CD4-positive, alpha-beta T cell treated with Interferon alpha-2 for 1 hour (primary cell): ENCODE measurements around the gene KIF17.
A peak's percentile ranks its signal among the peaks of the same experiment; 100 is the strongest.
"Not testable (repeated sequence)": the region's sequence is repeated elsewhere in the genome, so short reads cannot be mapped to it uniquely, and the experiment has no call there.

Experiments used
- DNase-seq, 2 donors: peaks; one replicate each; pipeline ENCODE4 v3.0.0-alpha.2; 2020 to 2022

The KIF17 gene

DNA sequence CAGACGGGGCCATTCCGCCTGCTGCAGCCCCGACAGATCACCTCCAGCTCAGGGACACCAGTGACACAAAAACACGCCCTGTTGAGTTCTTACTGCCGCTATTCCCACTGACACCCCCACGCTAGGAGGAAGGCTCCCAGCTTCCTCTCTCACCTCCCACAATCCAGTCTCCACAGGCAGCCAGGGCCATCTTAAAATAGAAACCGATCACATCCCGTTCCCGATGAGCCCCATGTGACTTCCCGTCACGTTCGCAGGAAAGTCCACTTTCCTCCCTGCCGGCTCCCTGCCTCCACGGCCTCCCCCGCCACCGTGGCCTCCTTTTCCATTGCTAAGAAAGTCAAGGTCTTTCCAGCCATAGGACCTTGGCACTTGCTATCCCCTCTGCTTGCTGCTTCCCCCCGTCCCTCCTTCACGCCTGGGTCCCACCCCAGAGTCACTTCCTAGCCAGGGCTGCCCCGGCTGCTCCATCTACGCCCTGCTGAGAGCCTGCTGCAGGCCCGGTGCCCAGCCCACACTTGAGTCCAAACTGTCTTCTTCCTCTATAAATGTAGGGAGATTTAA, 32.6 kb downstream of the KIF17 start:
- DNase-seq: no peak

DNA sequence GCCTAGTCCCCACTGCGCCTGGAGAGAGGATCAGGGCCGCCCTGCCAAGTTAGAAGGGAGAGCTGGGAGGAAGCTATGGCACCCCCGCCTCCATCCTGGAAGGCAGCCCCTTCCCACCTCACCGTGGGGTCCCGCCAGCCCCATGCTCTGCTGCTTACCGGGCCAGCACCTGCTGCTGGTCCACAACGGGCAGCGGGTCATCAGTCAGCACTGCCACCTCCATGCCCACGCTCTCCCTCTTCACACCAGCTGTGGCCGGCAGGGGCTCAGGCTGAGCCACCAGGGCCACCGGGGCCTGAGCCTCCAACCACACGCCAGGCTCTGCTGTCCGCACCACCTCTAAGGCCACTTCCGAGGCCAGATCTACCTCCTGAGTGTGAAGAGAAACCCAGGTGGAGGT, 33.2 kb downstream of the KIF17 start:
- no peak for DNase-seq

DNA sequence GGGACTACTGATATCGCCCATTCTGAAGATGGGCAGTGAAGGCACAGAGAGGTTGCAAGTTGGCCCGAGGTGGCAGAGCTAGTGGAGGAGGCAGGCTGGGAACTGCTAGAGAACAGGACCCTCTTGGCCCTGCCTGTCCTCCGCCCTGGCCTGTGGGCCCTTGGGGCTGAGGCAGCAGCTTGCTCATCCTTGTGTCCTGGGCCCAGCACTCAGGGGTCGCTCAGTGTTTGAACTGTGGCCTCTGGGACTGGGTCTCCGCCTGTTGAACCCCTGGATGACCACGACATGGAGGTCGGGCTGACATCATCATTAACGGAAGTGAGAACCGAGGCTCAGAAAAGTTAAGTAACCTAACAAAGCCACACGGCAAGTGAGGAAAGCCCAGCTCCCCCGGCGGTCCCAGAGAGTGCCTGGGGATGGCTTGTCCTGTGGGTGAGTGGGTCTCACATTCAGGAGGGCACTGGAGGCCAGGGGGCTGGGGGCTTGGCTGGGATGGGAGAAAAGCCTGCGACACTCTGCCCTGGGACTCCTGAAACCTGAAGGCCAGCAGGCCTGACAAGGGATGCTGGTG, 33.7 kb downstream of the KIF17 start:
- no peak for DNase-seq

DNA sequence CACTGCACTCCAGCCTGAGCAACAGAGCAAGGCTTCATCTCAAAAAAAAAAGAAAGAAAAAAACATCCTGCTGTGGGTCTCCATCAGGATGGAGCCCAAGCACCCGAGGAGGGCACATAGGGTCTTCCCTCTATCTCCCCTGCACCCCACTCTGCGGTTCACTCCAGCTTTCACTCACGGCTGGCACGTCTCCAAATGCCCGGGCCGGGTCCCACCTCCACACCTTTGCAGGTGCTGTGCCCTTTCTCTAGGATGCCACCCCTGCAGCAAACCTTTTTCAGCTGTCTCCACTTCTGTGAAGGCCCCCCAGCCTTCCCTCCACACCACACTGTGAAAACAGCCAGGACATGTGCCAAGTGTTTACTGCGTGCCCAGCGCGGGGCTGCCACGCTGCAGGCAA, 34.2 kb downstream of the KIF17 start:
- no peak for DNase-seq

DNA sequence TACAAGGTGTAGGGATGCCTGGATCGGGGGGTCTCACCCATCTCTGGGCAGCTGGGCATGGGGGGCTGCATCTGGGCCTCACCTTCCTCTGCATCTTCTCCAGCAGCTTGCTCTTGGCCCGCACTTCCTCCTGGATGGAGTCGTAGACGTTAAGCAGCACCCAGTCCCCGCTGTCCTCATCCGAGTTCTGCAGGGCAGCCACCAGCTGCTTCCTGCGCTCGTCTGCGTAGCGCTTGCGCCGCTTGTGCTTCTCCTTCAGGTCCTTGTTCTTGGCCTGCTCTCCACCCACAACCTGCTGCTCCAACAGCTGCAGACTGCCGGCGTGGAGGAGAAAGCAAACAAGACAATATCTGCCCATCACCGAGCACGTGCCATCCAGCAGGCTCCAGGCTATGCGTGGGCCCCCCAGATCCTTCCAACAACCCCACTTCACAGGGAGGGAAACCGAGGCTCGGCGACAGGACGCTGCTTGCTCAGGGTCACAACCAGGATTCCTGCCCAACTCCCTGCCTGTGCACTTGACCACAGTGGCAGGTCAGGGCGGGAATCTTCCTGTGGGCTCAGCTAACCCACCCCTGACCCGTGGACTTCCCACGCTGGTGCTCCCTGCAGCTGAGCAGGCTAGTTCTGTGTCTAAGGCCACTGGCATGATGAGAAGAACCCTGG, 35.1 kb downstream of the KIF17 start:
- no peak for DNase-seq

DNA sequence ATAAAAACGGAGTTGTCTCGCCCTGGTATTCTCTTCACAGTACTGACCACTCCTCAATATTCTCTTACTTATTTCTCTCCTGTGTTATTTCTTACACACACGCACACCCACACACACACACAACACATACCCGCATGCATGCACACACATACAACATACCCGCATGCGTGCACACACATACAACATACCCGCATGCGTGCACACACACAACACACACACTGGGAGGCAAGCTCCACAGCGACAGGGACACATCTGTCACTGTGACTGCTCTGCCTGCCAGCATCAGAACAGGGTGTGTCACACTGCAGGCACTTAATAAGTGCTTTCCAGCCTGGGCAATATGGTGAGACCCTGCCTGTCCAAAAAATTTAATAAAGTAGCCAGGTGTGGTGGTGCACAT, 35.8 kb downstream of the KIF17 start:
- DNase-seq: no peak

DNA sequence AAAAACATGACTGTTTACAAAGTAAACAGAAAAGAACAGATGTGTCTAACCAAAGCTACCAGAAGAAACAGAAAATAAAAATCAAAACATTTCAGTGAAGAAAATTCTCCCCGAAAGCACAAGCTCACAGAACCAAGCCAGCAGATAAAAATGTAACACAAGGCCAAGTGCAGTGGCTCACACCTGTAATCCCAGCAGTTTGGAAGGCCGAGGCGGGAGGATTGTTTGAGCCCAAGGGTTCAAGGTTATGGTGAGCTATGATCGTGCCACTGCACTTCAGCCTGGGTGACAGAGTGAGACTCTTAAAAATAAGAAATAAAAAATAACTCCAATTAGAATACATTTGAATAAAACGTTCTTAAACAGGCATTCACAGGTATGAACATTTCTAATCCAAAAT, 37.5 kb downstream of the KIF17 start:
- DNase-seq: no peak

DNA sequence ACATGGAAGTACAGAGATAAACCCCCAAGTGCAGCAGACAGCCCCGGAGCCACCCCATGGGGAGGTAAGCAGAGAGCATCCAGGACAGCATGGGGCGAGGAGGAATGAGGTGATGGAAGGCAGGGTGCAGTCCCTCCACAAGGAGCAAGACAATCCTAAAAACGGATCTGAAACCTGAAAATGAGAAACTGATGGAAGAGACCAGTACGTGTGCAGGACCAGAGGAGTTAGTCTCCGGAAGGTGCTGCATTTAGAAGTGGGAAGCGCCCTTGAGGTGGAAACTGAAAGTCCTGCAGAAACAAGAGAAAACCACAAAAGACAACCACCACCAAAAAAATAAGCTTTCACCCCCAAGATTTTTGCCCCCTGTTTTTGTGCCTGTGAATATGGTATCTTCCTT, 39.2 kb downstream of the KIF17 start:
- peak in 1 of 2 donors; percentile 21 for DNase-seq

DNA sequence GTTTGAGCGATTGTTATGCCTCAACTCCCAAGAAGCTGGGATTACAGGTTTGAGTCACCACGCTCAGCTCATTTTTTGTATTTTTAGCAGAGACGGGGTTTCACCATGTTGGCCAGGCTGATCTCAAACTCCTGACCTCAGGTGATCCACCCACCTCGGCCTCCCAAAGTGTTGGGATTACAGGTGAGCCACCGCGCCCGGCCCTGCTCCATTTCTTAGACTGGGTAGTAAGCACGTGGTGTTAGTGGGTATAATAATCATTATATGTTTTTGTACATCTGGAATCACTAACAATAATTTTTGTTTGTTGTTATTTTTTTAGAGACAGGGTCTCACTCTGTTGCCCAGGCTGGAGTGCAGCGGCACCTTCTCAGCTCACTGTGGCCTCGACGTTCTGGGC, 44.2 kb downstream of the KIF17 start:
- DNase-seq: not testable (repeated sequence)

DNA sequence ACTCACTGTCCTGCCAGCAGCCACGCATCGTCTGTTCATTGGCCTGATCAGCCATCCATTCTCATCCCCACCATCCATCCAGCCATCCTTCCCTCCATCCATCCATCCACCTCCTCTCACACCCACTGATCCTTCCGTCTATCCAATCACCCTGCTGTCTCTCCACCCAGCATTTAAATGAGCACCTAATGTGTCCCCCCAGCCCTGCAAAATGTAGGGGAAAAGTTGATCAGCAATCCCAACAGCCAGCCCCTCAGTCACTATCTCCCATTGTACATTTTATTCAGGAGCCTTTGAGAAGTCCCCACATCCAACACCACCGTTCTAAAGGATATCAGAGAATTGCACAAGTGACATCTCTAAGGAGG, 45.6 kb downstream of the KIF17 start:
- DNase-seq: no peak

DNA sequence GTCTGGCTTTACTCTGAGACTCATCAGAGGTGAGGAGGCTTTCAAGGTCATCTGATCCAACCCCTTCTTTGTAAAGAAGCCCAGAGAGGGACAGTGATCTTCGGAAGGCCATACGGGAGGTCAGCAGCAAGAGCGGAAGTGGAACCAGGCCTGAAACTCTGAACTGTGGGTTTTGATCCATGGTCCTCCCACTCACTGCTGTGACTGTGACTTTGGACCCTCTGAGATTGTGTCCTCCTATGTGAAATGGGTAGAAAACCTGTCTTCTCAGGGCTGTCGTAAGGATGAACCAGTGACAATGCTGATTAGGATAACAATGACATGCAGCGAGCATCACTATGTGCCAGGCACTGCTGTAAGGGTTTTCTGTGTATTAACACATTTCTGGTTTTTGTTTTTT, 46.9 kb downstream of the KIF17 start:
- DNase-seq: no peak

DNA sequence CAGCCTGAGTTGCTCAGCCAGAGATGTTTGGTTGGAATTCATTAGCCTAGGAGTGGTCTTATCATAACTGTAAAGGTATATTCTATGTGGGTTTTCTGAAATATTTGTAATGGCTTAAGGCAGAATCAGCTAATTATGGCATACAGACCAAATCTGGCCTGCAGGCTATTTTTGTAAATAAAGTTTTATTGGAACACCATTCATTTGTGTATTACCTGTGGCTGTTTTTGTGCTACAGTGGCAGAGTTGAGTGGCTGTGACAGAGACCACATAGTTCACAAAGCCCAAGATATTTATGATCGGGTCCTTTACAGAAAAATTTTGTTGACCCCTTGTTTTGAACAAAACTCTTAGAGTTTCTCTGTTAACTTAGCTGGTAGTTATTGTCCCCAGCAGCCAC, 49.2 kb downstream of the KIF17 start:
- no peak for DNase-seq

DNA sequence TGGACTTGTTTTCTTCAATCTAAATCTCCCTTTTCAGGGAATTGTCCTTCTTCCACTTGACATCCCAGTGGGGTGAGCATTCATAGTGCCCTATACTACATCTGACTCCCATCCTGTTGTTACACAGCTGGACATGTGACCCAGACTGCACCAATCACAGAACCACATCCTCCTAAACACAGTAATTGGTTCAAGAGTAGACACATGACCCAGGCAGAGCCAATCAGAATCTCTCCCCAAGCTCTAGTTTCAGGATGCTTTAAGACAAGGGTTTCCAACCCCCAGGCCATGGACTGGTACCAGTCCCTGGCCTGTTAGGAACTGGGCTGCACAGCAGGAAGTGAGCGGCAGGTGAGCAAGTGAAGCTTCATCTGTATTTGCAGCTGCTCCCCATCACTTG, 51.0 kb downstream of the KIF17 start:
- peak in 1 of 2 donors; percentile 13 for DNase-seq

DNA sequence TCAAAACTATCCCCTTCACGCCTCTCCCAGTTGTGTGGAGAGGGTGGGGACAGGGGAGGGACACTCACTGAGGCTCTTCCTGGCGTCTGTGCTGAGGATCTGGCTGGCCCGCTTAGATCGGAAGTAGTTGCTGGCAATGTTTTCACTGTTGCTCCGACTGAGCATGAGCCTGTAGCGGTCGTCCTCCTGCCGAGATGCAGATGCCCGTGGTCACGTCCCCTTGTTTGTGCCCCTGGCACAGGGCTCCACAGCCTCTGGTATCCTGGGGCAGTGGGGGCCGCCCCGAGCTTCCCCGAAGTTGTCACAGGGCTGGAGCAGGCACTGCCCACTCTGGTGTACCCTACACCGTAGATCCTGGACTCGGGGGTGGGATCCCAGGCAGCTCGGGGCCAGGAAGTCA, 51.7 kb downstream of the KIF17 start:
- DNase-seq: no peak

DNA sequence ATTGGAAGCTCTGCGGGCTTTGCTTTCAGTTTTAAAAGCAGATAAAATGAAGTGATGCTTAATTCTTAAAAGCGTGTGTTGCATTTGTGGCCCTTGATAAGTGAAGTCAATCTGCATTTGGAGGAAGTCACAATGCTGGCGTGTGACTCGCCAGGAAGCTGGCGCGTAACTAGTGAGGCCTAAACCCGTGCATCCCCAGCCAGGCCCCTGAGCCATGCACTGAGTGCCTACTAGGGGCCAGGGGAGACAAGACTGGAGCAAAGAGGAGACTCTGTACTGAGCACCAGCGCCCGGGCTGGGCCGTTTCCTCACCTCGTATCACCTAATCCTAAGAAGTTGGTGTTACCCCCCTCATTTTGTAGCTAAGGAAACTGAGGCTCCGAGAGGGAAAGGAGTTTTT, 52.1 kb downstream of the KIF17 start:
- DNase-seq: no peak

DNA sequence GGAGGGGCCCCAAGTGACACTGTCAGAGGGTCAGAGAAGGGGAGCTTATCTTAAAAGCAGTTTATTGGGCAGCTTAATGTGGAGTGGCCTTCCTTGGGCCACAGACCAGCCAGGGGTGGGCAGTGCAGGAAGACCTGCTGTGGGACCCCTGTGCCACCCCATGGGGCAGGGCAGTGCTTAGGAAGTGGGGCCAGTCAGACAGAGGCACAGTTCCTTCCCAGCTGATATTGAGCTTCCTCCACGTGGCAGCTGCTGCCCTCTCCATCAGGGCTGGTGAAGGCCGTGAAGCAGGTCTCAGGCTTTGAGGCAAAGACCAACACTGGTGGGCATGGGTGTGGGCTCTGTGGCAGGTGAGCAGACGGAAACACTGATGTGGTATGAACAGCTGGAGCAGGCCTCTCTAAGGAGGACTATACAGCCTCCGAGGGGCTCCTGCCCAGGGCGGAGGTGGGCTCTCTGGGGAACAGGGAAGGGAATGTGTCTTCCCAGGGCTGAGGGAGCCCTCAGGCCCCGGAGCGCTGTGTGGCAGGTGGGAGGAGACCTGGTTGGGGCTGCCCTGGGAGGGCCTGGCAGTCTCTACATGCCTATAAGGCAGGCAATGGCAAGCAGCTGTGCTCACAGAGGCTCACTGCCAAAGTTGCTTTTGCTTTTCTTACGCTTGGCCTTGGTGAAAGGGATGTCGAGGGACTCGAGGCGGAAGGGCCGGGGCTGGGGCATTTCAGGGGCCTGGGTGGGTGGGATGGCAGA, 53.7 kb downstream of the KIF17 start:
- DNase-seq: no peak

DNA sequence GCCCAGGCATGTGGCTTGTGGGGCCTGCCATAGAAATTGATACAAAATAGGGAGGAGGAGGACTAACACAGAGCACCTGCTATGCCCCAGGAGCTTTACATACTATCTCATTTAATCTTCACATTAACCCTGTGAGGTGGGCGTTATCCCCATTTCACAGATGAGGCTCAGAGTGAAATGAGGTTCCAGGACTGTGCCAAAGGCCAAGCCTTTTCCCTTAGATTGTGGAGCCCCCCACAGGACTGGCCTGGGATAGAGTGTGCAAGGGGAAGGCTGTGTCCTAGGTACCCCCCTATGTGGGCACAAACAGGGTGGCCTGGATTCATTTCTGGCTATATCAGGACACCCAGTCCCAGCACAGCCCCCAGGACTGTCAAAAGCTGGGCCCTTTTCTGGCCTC, 54.4 kb downstream of the KIF17 start:
- no peak for DNase-seq

DNA sequence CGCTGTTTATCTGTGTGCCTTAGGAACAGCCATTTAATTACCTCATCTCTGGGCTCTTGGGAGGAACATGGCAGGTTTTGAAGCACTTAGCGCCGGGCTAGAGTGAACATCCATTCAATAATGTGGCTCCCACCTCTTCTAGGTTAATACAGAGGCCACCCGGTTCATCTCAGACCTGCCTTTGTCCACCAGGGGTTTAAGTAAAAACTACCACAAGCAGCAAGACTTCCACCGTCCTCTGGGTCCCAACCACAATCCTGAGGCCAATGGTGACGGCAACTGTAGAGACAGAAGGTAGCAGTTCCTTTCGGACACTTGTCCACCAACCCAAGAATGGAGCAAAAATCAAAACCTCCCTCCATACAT, 55.7 kb downstream of the KIF17 start:
- DNase-seq: no peak

DNA sequence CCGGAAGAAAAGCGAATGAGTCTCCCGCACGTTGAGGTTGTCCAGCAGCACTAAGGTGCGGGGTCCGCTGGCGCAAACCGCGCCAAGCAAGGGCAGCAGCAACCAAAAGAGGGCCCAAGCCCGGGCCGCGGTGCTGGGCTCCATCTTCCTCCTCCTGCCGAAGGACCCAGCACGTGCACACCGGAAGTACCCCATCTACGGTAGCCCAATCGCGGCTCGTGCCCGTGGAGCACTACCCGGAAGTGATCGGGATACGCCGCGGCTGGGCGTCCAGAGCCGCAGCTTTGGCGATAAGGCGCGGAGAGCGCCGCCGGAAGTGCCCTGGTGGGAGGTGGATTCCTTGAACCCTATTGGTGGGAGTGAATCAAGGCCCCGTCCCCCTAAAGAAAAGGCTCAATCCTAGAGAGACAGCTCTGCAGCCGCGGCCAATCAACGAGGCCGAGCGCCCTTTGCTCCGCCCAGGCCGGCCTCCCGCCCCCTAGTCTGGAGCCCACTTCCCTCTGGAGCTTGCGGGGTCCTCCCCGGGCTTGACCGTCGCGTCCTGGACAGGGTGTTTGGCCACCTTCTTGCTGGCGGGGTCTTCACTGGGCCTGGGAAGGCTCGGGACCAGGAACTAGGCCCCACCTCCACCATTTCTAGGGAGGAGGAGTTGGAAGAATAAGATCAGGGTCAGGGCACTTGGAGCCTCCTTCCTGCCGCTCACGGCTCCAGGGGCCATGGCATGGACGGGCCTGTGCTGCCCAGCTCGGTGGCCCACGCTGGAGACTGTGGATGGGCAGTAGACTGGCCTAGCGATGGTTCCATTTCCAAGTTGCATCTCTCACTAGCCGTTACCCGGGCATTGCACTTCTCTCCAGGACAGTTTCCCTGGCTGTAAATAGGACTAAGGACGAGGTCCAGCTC, 56.3 kb downstream of the KIF17 start, which contains the start of gene DDOST:
TSS of gene DDOST (minus strand) at position 163 of the 903 bp plus-strand sequence. CDS start at position 144, 19 bp downstream.
- peak; percentile 95 to 96 for DNase-seq

DNA sequence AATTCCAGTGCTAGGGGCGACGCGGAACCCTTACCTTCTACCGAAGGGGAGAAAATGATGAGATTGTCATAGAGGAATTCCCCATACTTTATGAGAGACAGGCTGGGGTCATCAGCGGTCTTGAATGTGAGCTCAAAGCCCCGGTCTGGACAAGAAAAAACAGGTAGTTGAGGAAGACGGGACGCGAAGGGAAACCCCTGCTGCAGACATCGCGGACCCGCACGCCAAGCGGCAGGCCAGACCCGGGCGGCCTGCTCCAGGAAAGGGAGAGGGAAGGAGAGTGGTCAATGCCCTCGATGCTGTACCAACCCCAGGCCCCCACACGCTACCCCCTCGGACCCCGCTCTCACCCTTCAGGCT, 57.0 kb downstream of the KIF17 start:
- peak in 1 of 2 donors; percentile 18 for DNase-seq

DNA sequence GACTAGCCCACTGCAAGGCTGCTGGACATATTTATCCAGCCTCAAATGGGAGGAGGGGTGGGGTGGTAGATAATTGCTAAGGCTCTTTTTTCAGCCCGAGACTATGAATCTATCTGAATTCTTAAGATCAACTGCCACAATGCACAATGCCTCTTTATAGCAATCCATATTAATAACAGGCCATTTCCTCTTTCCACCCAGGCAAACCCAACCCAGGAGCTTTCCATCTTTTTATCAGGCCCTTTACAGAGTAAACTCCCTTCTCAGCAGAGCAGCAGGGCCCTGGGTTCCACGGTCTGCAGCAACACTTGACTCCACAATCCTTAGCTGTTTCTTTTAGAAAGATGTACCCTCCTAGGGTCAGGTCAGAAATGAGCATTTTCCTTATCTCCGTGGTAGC, 57.4 kb downstream of the KIF17 start:
- no peak for DNase-seq

DNA sequence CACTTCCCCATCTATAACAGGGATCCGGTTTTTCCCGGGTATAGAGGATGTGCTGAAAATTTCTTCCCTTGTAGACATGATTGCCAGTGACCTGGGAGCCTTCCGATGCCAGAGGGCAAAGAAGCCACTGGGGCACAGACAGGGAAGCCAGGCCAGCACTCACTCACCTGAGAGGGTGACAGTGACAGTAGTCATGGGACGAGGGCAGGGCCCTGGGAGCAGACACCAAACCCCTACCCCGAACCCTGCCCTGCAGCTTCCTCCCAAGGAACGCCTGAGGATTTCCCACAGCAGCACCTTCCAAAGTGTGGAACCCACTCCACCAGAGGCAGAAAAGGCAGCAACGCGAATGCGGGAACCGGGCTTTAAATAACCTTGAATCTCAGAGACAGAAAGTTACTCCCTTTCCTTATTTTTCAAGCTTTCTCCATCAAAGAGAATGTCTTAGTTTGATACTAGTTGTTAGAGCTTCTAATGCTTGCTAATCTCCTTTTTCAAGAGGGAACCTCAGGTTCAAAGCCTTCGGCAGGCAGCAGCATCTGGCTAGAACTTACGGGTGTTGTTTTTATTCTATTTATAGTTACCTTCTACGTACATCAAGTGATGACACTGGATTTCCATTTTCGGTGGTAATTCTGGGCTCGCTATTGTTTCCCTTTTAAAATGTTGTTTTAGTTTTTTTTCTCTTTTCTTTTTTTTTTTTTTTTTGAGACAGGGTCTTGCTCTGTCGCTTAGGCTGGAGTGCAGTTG, 59.5 kb downstream of the KIF17 start:
- no peak for DNase-seq
